GM19193 (cell line): ENCODE results near the gene RAE1.

Source experiments
- POLR2A ChIP-seq: IDR thresholded peaks from 4 replicates; pipeline ENCODE4 v1.6.1; 2011; ENCODE audit not compliant: insufficient read depth, insufficient read length; ENCODE audit errors: extremely low read depth

RAE1 gene, protein sequence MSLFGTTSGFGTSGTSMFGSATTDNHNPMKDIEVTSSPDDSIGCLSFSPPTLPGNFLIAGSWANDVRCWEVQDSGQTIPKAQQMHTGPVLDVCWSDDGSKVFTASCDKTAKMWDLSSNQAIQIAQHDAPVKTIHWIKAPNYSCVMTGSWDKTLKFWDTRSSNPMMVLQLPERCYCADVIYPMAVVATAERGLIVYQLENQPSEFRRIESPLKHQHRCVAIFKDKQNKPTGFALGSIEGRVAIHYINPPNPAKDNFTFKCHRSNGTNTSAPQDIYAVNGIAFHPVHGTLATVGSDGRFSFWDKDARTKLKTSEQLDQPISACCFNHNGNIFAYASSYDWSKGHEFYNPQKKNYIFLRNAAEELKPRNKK

DNA sequence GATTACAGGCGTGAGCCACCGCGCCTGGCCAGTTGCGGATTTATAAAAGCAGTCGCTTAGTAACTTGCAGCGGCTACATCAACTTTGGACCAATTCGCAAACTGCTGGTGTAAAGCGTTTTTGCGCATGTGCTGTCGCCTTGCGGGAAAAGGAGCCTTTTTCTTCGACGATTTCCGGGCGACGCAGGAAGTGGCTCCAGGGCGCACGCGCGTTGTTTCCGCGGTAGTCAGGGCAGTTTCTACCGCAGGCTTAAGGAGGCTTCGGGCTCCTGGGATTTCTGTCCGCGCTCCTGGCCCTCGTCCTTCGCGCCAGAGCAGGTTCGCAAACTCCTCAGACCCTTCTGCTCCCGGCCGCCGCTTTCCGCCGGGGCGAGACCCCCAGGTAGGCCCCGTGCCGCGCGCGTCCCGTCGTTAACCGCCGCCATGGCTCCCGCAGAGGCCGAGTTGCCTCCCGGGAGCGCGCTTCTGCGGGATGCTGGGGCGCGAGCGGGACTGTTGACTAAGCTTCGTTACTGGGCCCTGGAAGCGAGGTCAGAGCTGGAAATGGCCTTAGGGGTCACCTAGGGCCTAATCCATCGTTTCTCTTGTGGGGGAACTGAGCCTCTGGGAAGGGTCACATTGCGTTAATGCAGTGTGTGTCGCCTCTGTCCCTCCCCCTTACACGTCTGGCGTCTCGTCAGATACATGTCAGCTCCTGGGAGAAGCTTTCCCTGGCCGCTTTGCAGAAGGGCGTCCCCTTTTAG, at the start of gene RAE1:
TSS of gene RAE1 (plus strand) at position 214 of the 742 bp plus-strand sequence. CDS start 2,784 bp downstream, outside the sequence.
- TF ChIP-seq POLR2A, result peak; percentile 84

DNA sequence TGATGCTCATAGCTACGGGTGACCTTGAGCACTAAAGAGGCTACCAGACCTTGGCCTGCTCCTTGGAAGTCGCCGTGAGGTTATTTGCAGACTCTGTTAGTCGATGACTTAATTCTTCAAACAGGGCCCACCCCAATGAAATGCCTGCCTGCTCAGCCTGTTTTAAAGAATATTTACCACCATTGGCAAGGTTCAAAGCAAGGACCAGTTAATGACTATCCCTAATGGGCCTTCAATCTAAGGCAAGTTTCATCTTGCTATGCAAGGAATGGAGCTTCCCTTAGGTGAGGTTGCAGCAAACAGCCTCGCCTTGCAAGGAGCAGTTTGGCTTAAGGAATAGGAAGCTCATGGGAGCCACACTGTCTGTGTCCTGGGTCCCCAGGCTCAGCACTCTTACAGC, 44.3 kb upstream of the RAE1 start:
- no peak for TF ChIP-seq POLR2A

DNA sequence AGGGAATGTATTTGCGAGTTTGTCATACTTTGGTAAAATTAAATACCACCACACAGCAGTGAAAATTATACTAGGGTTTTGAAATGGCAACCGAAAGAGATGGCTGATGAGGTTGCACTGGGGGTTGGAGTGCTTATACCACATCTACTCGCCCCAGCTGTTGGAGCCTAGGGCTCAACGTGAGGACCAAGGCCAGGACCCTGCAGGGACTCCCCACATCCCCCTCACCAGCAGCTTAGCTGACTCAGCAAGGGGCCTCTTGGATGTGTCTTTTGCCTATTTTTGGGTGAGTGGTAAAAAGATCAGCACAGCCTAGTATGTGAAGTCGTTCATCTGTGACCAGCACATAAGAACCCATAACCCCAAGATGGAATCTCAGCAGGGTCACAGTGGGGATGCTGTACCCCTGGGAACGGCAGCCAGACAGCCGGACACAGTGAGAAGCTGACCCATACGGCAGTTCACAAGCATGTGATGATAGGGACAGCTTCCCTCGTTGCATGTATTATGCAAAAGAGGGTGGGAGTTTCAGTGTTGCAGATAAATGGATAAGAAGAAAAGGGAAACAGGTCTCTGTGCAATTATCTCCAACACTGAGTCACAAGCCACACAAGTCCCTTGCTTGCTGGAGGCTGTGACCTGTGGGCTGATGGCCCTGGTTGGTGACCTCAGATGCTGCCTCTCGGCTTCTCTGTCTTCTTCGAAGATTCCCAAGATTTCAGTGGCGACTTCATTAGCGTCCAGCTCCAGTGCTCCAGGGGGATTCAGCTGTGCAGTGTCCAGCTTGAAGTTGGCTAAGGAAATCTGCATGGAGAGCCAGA, 42.4 kb upstream of the RAE1 start:
- TF ChIP-seq POLR2A, result no peak

DNA sequence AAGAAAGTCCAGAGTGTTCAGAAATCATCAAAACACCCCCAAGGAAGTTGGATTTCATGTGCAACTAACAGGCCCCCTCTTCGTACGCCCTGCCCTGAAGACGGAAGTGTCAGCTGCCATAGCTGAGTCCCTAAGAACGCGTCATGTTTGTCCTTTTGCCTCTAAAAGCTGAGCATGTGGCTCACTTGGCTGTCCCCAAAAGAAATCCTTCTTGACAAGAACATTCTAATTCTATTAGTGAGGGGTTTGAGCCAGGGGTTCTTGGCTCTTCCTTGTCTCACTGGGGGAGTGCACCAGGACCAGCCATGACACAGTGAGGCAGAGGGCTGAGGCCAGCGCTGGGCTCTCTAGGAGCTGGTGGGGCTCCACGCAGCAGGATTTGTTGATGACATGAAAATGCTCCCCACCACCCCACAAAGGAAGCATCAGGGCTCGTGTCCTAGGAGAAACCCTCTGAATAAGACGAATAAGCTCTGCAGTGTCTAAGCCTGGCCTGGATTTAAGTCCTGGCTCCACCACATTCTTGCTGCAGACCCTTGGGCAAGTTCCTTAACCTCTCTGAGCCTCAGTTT, 41.4 kb upstream of the RAE1 start:
- no peak for TF ChIP-seq POLR2A

DNA sequence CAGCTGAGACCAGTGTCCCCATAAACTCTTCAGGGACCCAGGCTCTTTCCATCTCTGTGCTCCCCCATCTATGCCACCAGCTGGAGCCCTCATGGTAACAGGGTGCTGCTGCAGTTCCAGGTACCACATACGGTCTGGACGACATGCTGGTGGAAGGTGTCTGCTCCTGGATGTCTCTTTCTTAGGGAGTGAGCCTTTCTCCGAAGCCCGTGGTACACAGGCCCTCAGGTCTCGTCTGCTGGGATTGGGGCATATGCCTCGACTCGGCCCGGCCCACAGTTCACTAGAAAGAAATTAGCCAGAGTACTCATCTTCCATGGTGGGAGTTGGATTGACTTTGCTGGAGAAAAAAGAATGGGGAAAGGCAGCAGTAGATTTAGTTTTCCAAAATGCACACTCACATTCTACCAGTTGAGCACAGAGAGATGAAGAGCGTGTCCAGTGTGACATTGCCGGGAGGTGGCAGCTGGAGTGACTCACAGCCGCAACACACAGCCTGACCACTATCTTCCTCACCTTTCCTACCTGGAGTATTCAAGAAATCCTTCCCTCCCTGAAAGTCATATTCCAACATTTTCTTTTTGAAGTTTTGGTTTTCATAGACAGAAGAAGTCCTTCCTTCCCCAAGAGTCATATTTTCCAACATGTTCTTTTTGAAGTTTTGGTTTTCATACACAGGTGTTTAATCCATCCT, 40.1 kb upstream of the RAE1 start:
- no peak for TF ChIP-seq POLR2A

DNA sequence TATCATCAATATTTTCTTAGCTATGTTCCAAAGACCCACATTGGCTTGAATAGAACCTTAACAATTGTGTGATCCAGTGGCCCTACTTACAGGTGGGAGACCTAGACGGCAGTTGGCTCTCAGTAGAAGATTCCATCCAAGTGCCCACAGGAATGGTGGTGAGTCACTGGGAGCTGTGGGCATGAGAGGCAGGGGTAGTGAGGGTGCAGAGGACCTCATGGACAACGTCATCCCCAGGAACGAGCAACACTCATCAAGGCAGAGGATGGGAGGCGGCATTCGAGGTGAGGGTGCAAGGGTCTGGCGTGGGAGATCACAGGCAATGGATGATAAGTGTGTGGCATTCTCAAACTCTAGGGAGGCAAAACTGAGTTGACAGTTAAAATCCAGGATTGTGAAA, 38.9 kb upstream of the RAE1 start:
- TF ChIP-seq POLR2A, result no peak

DNA sequence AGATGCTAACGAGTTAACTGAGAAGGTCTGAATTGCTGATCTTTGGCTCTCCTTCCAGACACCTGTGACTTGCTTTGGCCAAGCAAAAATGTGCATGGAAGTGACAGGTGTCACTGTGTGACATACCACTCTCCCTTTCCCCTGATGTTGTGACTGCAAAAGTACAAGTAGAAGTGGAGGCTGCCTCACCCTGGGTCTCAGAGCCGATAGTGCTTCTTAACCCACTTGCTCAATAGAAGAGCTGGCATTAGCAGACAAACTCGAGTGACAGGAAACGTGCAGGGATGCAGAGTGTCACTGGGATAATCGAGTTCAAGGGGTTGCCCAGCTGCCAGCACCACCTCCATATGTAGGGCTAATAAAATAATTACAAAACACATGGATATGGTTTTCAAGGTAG, 37.8 kb upstream of the RAE1 start:
- TF ChIP-seq POLR2A, result no peak

DNA sequence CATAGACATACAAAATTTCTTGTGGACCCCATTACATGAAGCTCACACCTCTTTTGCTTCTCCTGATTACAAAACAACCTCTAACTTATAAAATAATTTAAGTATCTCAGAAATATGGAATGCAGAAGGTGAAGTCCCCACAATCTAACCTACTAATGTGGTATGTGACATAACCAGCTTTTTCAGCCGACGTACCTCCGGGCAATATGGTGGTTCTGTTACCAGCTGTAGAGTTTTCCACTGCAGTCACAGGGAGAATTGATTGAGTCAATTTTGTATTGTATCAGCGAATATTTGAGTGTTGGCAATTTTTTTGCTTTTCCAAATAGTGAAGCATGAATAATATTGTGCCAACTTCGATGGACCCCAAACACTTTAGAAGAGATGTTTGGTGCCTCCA, 37.1 kb upstream of the RAE1 start:
- TF ChIP-seq POLR2A, result no peak

DNA sequence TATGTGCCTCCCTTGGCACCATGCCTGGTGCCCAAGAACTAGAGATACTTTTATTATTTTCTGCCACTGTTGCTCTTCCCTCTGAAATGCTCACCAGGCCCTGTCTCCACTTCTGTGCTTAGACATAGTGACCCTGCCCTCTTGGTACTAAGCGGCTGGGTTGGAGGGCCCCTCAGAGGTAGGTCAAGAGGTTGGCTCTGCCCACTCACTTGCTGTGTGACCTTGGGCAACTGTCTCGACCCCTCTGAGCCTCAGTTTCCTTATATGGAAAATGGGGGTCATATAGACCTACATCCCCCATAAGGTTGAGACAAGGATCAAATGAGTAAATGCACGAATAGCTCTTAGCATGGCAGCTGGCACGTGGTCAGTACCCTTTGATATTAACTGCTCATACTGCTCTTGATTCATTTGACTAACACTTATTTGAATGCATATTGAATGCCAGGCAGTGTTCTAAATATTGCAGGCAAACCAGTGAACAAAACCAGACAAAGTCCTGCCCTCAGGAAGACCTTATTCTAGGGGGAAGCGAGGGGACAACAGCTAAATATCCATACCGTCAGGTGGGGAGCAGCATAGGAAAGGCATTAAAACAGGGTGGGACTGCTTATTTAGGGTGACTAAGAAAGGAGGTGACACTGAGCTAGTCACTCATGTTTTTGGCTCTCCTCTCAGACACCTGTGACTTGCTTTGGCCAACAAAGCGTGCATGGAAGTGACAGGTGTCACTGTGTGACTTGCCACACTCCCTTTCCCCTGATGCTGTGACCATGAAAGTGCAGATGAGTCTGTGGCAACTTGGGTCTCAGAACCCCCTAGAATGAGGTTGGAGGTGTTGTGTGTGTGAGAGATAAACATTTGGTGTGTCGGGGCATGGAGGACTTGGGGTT, 35.7 kb upstream of the RAE1 start:
- no peak for TF ChIP-seq POLR2A

DNA sequence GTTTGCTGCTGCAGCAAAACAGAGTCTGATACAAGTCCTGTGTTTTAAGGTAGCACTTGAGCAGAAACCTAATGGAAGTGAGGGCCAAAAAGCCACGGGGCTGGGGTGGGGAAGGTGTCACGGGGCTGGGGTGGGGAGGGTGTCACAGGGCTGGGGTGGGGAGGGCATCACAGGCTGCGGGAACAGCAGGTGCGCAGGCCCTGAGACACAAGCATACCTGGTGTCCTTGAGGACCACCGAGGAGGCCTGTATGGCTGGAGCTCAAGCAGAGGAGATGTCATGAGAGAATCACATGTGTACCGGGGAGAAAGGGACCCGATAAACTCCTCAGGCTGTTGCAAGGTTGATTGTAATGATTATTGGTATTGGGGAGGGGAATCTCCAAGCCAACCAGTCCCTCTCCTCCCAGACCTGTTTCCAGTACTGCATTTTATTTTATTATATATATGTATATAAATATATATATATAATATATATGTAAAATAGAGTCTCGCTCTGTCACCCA, 35.0 kb upstream of the RAE1 start:
- no peak for TF ChIP-seq POLR2A

DNA sequence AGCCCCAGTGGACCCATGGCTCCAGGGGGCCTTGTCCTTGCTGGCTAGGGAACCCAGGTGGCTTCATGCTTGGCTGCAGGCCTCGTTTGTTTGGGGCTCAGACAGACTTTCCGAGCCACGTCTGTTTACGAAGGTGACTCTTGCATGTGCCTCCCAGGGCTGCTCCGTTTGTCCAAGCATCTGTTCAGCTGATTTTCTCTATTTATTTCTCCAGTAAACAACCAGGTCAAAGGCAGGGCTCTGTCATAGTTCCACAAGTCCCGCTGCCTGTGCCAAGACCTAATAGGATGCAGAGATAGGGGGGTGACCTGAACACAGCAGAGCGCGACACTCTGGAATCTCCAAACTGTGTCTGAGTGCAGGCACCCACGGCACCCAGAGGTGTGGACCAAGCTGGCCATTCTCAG, 34.3 kb upstream of the RAE1 start:
- no peak for TF ChIP-seq POLR2A

DNA sequence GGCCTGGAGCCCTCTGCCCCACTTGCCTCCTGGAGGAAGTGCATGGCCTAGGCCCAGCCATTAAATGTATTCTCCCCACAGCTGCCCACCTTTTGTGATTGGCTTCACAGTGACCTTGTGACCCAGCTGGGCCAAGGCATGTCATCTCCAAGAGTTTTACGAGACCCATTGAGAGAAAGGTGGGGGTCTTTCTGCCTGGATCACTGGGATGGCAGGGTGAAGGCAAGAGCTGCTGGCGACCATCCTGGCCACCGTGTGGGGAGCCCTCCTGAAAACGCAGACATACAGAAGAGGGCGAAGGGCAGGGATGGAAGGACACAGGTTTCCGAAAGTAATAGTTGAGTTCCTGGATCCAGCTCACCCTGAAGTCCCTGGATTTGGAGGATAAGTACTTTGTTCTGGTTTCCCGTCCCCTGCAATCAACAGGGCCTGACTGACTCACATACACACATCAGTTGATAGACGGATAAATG, 33.7 kb upstream of the RAE1 start:
- TF ChIP-seq POLR2A, result no peak

DNA sequence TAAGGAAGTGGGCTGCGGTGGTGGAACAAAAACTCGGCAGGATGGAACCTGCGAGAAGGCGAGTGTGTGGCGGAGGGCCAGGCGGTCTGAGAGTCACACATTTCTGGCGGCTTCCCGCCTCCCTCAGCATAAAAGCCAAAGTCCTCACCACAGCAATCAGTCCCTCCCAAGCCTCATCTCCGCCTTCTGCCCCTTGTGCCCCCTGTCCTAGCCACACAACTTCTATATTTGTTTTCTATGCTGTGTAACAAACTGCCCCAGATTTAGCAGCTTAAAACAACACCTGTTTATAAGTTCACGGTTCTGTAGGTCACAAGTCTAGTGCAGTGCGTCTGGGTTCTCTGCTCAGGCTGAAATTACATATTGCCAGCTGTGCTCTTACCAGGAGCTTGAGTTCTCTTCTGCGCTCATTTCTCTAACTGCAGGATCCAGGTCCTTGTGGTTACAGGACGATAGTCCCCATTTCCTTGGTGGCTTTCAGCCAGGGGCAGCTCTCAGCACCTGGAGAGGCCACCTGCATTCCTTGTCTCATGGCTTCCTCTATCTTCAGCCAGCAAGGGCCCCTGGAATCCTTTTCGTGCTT, 33.2 kb upstream of the RAE1 start:
- TF ChIP-seq POLR2A, result no peak
